KBM-7 (cell line): ENCODE results near the gene ERAL1.

Experiments used
- DNase-seq: peaks from one replicate; pipeline ENCODE4 v3.0.0-alpha.2; 2015
- in situ Hi-C: fragments of 300-500 bp; cut with MboI; formaldehyde crosslinking; loops from 2 replicates; pipeline ENCODE4 v1.14.3; 2020; ENCODE audit warnings: low sequenced_read_pairs, low pct_unique_long_range_greater_than_20kb, mixed read lengths

The ERAL1 gene

DNA sequence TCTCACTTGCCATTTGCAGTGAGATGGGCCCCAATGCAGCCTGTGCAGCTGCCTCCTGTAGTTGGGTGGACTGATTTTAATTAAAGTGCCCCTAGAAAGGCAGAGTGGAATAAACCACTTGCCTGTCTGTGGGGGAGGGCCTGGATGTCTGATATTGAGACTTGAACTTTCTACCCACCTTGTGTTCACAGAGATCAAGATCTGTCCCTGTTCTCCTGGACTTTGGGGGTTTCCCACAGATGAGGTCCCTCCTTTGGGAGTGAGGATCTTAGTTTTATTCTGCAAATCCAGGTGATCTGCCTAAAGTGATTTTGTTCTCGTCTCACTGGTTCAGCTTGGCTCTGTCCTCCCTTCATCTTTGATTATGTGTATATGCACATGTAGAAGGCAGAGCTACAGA lies 55.7 kb downstream of the ERAL1 start:
- no peak for DNase-seq
- in situ Hi-C loops, result no loop called here
